Endothelial cell of umbilical vein (primary cell): Measurements from ENCODE around the gene KIF3A.

Source experiments
- EZH2 ChIP-seq: IDR thresholded peaks from 2 replicates; pipeline ENCODE4 v1.6.1; 2012; ENCODE audit warnings: borderline replicate concordance, low read depth, mild to moderate bottlenecking, moderate library complexity, low read length, inconsistent platforms; ENCODE audit not compliant: severe bottlenecking
- FOS ChIP-seq: IDR thresholded peaks from 2 replicates; pipeline ENCODE4 v1.6.1; 2011; ENCODE audit warnings: mild to moderate bottlenecking, low read length, moderate library complexity, borderline replicate concordance; ENCODE audit not compliant: insufficient read depth
- POLR2A ChIP-seq: IDR thresholded peaks from 2 replicates; pipeline ENCODE4 v1.6.1; 2012; ENCODE audit warnings: low read depth, mild to moderate bottlenecking, control low read depth, low read length

DNA sequence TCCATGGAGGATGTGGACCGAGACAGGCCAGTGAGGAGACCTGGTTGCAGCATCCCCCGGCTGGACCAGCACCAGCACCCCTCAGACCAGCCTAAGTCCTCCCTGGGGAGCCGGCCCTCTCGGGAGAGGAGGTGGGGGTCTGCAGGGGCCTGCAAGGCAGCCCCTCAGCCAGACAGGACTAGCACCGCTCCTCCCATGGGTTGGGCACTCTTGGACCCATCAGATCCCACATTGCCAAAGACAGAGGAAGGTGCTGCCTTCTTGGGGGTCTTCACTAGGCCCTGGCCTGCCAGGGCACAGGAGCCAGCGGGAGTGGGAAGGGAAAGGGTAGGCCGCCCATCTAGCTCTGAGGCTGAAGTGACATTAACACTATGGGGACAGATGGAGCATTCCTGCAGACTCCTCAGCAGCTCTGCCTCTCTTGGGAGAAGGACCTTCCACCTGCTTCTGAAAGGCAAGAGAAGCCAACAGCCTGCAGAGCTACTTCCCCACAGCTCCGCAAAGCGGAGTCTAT lies 72.6 kb downstream of the KIF3A start:
- TF ChIP-seq FOS, result no peak
- TF ChIP-seq EZH2, result no peak
- TF ChIP-seq POLR2A, result no peak
